Measurements from ENCODE around the gene CRYBG1.

- TF ChIP-seq EZH2 (IDR thresholded peaks at IDR 0.05; ENCODE audit: borderline replicate concordance, insufficient read depth, low read depth, low read length, poor library complexity, severe bottlenecking) (no peak), CTCF (IDR thresholded peaks at IDR 0.05) (no peak)
These were observed 25.0 kb downstream of the CRYBG1 start for GRCh38 chr6:106385530-106385929.

Data from B cell (primary cell).